ENCODE measurements around the gene EVX2. TPM values are rescaled to one million over a fixed set of nuclear protein-coding genes. Genes with fewer than 3 reads are reported as not detected.
A peak's percentile ranks its signal among the peaks of the same experiment; 100 is the strongest.

The EVX2 gene
- total and polyA plus RNA-seq, 7 donors: 0.07 to 4.6 (median 1.9) TPM; not detected in 2

GRCh38 chr2:176128172-176128981 lies 44.6 kb upstream of the EVX2 start:
- TF ChIP-seq EP300 (IDR thresholded peaks at IDR 0.05) (no peak), POLR2A (IDR thresholded peaks at IDR 0.05) (no peak), POLR2AphosphoS5 (IDR thresholded peaks at IDR 0.05) (no peak), CTCF (IDR thresholded peaks at IDR 0.05) (no peak)
- peak overlapping the region; percentile 72 to 93 (median 87) for H3K27ac ChIP-seq
- intact Hi-C loops (cut with DNase I): loop anchor here (2.0 kb wide), 1 partner anchor 510 kb away; no protein-coding TSS in a partner anchor
- H3K9me3 ChIP-seq: no peaks in the 10 kb centered on the region
- peak overlapping the region; percentile 37 to 69 (median 50) for H3K4me3 ChIP-seq
- 25 to 32% methylated on average over 49 of the region's 49 CpGs for WGBS, 2 donors
- H3K36me3 ChIP-seq: no peaks in the 10 kb centered on the region
- peaks cover 0 to 45% (median 33%) of the 10 kb centered on the region in 4 donors for H3K4me1 ChIP-seq
- peak; percentile 65 for DNase-seq
- peaks cover 11 to 62% (median 57%) of the 10 kb centered on the region in 3 donors for H3K27me3 ChIP-seq

GRCh38 chr2:176127774-176128072 lies 44.0 kb upstream of the EVX2 start:
- H3K36me3 ChIP-seq: peaks cover 0 to 6% (median 0%) of the 10 kb centered on the region in 4 donors
- intact Hi-C loops (cut with DNase I): loop anchor here (2.0 kb wide), 1 partner anchor 511 kb away; no protein-coding TSS in a partner anchor
- 58 to 65% methylated on average over 4 of the region's 4 CpGs for WGBS, 2 donors
- H3K4me1 ChIP-seq: peaks cover 0 to 42% (median 33%) of the 10 kb centered on the region in 4 donors
- no peak for DNase-seq
- no peaks in the 10 kb centered on the region for H3K9me3 ChIP-seq
- peaks cover 8 to 62% (median 51%) of the 10 kb centered on the region in 3 donors for H3K27me3 ChIP-seq
- TF ChIP-seq EP300 (IDR thresholded peaks at IDR 0.05): no peak
- no peak for TF ChIP-seq POLR2AphosphoS5 (IDR thresholded peaks at IDR 0.05)
- no peak for TF ChIP-seq CTCF (IDR thresholded peaks at IDR 0.05)
- TF ChIP-seq POLR2A (IDR thresholded peaks at IDR 0.05): no peak
- H3K4me3 ChIP-seq: no peak overlapping the region
- peak overlapping the region in 1 of 4 donors; percentile 91 for H3K27ac ChIP-seq

GRCh38 chr2:176126929-176127773 lies 43.4 kb upstream of the EVX2 start:
- peak; percentile 83 for DNase-seq
- TF ChIP-seq CTCF (IDR thresholded peaks at IDR 0.05): peak; percentile 56 to 90 (median 76)
- peak in 1 of 4 donors; percentile 9 for TF ChIP-seq POLR2AphosphoS5 (IDR thresholded peaks at IDR 0.05)
- TF ChIP-seq EP300 (IDR thresholded peaks at IDR 0.05): no peak
- TF ChIP-seq POLR2A (IDR thresholded peaks at IDR 0.05): no peak
- Histone ChIP-seq H3K4me3 (no peak overlapping the region), H3K36me3 (peaks cover 0 to 11% (median 0%) of the 10 kb centered on the region in 4 donors), H3K27me3 (peaks cover 8 to 59% (median 45%) of the 10 kb centered on the region in 3 donors), H3K9me3 (no peaks in the 10 kb centered on the region), H3K4me1 (peaks cover 0 to 44% (median 35%) of the 10 kb centered on the region in 4 donors), H3K27ac (peak overlapping the region in 1 of 4 donors; percentile 8)
- intact Hi-C loops (cut with DNase I): no loop called here
- 6 to 7% methylated on average over 13 of the region's 13 CpGs for WGBS, 2 donors

- peaks cover 0 to 40% (median 26%) of the 10 kb centered on the region in 4 donors for H3K4me1 ChIP-seq
- H3K4me3 ChIP-seq: no peak overlapping the region
- peaks cover 0 to 12% (median 0%) of the 10 kb centered on the region in 4 donors for H3K36me3 ChIP-seq
- 11 to 29% methylated on average over 6 of the region's 6 CpGs for WGBS, 2 donors
- H3K9me3 ChIP-seq: no peaks in the 10 kb centered on the region
- intact Hi-C loops (cut with DNase I): no loop called here
- no peak for DNase-seq
- no peak overlapping the region for H3K27ac ChIP-seq
- TF ChIP-seq CTCF (IDR thresholded peaks at IDR 0.05) (no peak), POLR2AphosphoS5 (IDR thresholded peaks at IDR 0.05) (no peak)
- H3K27me3 ChIP-seq: peaks cover 7 to 55% (median 31%) of the 10 kb centered on the region in 3 donors
Measured at GRCh38 chr2:176125772-176126054, 42.0 kb upstream of the EVX2 start.
